AG08395 (cell line): ENCODE results near the gene MYRFL.
A peak's percentile ranks its signal among the peaks of the same experiment; 100 is the strongest.

Experiments
- DNase-seq: peaks from one replicate; pipeline ENCODE4 v3.0.0; 2012; ENCODE audit warnings: mixed read lengths, low spot score

The MYRFL gene

DNA sequence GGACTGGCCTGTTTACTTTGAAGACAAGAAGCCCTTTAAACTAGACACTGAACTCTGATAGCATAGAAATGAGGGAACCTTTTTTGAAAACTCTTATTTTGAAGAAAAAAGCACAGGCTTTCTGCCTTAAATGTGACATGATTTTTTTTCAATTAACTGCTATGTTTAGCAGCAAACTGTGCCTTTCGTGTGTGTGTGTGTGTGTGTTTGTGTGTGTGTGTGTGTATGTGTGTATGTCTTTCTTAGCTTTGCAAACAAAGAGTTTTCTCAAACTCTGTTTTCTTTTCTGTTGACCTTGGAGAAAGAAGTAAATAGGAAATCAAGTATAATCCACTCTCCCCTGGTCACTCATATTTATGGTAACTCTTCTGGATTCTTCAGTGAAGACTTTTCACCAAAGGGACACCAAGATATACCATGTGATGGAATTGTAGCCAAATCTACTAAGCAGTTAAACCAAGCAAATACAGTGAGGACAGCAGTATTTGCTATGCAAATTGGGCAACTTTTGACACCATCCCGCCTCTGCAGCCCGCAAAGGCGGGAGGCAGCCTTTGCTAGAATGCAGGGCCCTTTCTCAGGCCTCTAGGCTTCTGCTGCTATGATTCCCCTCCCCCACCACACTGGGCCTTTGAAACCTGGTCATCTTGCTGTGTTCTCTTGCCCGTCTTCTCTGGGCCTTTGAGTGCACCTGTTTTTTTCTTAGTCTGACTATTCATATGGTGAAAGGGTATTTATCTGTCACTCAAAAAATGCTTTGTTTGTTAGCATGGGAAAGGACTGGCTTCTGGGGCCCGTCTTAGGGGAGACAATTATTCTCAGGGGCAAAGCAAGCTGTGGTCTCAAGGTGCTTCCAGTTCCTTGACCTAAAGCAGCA lies 107.9 kb downstream of the MYRFL start:
- no peak for DNase-seq

GRCh38 chr12:69934011-69934410 lies 109.0 kb downstream of the MYRFL start:
- no peak for DNase-seq

DNA sequence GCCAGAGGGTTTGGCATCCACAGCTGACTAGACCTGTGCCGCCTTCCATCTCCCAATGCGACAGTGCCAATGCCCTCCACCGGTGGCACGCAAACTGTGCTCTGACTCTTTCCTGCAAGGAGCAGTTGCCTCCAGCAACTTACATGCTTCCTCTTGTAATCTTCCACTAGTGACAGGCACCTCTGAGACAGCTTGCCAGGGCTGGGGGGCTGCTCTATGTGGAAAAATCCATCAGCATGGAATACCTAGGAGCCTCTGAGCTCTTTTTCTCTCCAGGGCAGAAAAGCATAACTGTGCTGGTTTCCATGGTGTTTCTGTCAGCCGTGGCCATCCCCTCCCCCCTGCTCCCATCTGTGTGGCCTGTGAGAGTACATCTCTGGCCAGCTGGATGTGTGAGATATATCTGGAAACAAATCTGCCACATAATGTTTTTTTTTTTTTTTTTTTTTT lies 110.6 kb downstream of the MYRFL start:
- DNase-seq = no peak

DNA sequence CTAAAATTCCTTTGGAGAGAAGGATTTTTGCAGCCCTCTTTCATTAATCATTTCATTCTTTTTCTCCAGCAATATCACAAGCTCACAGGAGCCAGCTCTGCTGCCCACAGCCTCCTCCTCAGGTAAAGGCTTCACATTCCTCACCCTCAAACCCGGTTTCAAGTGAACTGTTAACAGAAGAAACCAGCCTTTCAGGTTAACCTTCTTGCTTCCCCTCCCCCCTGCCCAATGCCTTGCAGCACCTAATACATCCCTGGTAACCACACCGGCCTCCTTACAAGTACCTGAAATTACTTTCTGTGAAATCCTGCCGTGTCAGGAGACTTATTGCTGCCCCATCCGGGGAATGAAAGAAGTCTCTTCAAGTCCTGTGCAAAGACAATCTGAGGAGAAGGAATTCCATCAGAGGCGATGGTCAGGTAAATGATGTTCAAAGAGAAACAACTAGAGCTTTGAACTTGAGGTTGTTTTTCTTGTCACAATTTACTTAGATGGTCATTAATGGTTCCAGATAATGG lies 111.2 kb downstream of the MYRFL start:
- no peak for DNase-seq

- DNase-seq = no peak
Observed at GRCh38 chr12:69936766-69937165, 111.7 kb downstream of the MYRFL start.

GRCh38 chr12:69947123-69947522 lies 122.1 kb downstream of the MYRFL start:
- no peak for DNase-seq

DNA sequence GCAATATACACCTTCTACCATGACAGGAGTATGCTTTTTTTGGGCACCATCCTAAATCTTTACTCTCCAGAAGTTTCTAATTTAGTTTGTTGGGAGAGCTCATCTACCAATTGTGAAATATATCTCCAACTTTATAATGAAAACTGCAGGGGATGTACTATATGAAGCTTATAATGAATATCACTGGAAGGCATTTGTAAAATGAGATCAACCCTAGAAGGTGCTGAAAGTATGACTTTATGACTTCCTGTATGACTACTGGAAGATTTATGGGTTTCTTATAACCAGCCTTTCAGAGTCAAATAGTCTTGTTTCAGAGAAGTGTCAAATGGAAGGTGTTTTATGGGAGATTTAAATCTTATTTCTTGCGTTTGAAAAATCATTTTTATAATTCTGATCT lies 122.9 kb downstream of the MYRFL start:
- no peak for DNase-seq

DNA sequence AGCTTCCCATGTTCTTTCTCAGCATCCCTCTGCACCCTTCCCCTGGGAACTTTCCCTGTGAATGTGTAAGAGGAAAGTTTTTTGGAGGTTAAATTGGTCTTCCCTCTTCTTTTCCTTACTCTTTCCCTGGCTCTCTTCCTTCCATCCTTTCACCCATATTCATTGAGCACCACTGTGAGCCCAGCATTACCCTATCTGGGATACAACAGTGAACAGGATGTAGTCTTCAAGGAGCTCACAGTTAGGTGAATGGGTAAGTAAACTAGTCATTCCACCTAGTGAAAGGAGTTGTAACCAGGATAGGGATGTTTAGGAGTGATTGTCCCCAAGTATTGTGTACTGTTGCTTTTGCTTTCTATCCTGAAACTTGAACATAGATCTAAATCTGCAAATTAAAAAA lies 123.8 kb downstream of the MYRFL start:
- no peak for DNase-seq

DNA sequence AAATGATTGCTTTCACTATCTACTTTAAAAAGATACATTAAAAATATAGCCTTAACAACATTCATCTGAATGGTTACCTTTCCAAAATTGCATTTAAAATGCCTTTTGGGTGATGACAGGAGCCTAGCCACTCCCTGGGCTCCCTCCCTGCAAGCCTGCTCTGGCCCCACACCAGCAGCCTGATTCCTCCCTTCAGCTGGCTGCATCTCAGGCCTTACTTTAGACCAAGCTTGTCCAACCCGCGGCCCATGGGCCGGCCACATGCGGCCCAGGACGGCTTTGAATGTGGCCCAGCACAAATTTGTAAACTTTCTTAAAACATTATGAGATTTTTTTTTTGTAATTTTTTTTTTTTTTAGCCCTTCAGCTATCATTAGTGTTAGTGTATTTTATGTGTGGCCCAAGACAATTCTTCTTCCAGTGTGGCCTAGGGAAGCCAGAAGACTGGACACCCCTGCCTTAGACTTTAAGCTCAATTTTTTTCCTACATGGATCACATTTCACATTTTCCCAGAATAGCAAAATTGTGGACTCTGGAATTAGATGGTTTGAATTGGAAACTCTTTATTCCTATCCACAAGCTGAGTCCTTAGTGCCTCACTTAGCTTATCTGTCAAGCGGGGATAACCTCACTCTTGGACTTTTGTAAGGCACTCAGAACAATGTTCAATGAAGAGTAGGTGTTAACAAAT lies 124.4 kb downstream of the MYRFL start:
- no peak for DNase-seq

- no peak for DNase-seq
Observed at GRCh38 chr12:69951108-69951507, 126.1 kb downstream of the MYRFL start.

DNA sequence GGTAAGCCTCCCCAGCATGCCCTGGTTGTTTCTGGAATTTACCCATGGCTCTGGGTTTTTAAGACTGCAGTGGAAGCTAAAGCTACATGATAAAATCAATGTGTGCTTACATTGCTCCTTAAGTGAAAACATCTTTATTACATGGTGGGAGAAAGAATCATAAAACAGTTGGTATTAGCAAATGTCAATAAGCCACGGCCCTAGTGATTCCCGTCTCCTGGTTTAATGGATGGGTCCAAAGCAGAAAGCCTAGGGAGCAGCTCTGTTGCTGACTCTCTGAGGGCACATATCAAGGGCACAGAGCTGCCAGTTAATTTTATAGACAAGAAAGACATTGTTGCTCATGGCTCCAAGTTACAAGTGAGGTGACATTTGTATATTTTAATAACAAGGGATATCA lies 127.9 kb downstream of the MYRFL start:
- DNase-seq = no peak

GRCh38 chr12:69961246-69961645 lies 136.2 kb downstream of the MYRFL start:
- no peak for DNase-seq

- DNase-seq = peak; percentile 77
Observed at GRCh38 chr12:69966409-69966808, 141.4 kb downstream of the MYRFL start.

- DNase-seq = no peak
Observed at GRCh38 chr12:69966839-69967238, 141.8 kb downstream of the MYRFL start.

- DNase-seq = no peak
Observed at GRCh38 chr12:69969011-69969410, 144.0 kb downstream of the MYRFL start.

- DNase-seq = no peak
Observed at GRCh38 chr12:69972136-69972535, 147.1 kb downstream of the MYRFL start.

DNA sequence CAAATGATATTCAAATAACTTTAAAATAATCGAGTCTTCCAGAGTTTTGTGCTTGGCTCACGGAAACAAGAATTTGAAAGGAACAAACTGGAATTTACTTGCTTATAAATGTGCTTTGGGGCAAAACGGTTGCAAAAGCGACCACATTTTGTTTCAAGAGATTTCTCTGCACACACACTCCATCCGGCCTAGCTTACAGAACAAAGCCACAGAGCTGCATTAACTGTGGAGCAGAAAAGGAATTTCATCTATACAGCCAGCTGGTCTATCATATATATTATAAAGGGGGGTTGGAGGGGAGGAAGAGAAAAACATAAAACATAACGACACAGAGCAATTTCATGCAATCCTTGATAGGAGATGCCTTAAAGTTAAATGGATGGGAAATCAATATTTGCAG lies 153.0 kb downstream of the MYRFL start:
- DNase-seq = no peak

GRCh38 chr12:69981881-69982475 lies 157.0 kb downstream of the MYRFL start:
- no peak for DNase-seq

DNA sequence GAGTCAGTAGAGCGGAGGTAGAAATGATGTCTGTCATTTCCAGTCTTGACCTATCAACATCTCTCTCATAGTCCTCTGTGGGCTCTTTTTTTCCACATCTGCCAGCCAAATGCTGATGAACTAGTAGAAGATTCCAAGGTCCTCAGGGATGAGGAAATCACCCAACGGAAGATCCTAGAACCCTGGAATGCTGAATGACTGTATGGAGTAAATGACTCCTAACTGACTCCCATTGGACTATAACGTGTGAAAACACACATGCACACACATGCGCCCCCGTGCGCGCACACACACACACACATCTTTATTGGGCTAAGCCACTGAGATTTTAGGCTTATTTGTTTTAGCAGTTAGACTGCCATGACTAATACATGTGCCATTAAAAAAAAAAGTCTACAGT lies 159.2 kb downstream of the MYRFL start:
- DNase-seq = peak; percentile 13

DNA sequence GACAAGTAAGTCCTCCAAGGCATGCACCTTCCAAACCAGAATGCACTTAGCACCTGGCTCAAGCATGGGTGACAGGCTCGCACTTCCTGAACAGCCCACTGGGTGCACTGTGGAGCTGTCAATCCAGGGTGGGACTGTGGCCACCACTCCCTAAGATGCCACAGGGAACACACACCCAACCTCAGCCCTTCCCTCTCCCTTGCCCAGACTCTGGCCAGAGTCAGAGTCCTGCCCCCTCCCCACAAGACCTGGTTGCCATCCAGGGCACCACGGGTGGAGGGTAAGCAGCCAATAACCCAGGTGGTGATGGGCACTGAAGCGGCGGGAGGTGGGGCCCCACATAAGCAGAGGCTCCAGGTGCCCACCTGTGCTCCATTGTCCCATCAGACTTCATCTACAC lies 160.6 kb downstream of the MYRFL start:
- DNase-seq = no peak

GRCh38 chr12:69986114-69986513 lies 161.1 kb downstream of the MYRFL start:
- no peak for DNase-seq

DNA sequence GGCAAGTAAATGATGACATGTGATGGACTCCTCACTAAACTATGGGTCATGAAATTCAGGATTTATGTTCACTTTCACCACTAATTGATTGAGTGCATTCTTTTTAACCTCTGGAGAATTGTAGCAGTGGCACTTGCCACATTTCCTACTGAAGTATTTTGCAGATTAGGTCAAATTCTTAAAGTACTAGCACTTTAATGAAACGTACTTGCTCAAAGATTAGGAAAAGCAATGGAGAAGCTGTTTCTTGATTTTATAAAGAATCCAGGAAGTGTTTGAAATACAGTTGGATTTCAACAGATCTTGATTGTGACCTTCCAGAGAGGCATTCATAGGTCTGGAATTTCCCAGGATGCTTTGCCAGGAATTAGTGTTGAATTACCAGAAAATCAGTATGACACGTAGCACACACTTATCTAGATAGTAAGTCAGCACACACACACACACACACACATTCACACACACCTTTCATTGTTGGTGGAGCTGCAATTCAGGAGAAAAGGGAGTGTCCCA lies 162.6 kb downstream of the MYRFL start:
- peak; percentile 78 for DNase-seq
